D721Med (cell line): Measurements from ENCODE around the gene MARS1.

Source experiments
- DNase-seq: peaks from one replicate; pipeline ENCODE4 v3.0.0; 2011; ENCODE audit warnings: low spot score; ENCODE audit not compliant: insufficient read length
- FAIRE-seq: peaks from 2 replicates; lab custom pipeline; 2011; peaks lifted over from hg19 to GRCh38; lab: Jason Lieb, UNC
- CTCF ChIP-seq: IDR thresholded peaks from 2 replicates; pipeline ENCODE4 v1.5.1; 2012; ENCODE audit warnings: mild to moderate bottlenecking, control low read depth; ENCODE audit not compliant: insufficient read depth; ENCODE audit errors: missing control alignments

Gene MARS1

DNA sequence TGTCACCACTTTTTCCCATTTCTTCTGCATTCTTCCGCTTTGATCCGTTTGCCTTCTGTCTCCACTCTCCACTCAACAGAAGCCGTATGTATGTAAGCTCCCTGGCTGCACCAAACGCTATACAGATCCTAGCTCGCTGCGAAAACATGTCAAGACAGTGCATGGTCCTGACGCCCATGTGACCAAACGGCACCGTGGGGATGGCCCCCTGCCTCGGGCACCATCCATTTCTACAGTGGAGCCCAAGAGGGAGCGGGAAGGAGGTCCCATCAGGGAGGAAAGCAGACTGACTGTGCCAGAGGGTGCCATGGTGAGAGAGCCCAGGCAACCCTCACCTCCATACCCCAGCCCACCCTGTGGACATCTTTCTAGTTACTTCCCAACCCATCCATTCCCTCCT, 20.0 kb upstream of the MARS1 start:
- no peak for FAIRE-seq
- DNase-seq: no peak
- TF ChIP-seq CTCF: no peak

DNA sequence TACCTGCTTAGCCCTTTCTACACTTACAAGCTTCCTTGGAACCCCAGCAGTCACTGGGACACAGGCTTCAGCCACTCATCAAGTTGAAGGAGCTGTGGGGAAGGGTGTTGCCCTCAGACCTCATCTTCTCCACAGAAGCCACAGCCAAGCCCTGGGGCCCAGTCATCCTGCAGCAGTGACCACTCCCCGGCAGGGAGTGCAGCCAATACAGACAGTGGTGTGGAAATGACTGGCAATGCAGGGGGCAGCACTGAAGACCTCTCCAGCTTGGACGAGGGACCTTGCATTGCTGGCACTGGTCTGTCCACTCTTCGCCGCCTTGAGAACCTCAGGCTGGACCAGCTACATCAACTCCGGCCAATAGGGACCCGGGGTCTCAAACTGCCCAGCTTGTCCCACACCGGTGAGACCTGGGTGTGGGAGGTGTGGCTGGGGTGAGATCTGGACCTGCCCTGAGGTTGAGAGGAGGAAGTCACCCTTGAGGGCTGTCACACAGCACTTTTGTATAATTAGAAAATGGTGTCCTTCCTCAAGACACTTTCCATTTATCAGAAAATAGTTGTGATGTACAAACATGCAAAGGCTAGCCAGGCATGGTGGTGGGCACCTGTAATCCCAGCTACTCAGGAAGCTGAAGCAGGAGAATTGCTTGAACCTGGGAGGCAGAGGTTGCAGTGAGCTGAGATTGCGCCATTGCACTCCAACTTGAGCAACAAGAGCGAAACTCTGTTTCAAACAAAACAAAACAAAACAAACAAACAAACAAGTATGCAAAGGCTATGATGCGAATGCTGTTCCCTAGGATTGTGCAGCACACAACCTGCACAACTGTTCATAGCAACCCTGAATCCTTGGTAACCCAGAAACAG, 18.3 kb upstream of the MARS1 start:
- no peak for TF ChIP-seq CTCF
- no peak for FAIRE-seq
- DNase-seq: no peak

DNA sequence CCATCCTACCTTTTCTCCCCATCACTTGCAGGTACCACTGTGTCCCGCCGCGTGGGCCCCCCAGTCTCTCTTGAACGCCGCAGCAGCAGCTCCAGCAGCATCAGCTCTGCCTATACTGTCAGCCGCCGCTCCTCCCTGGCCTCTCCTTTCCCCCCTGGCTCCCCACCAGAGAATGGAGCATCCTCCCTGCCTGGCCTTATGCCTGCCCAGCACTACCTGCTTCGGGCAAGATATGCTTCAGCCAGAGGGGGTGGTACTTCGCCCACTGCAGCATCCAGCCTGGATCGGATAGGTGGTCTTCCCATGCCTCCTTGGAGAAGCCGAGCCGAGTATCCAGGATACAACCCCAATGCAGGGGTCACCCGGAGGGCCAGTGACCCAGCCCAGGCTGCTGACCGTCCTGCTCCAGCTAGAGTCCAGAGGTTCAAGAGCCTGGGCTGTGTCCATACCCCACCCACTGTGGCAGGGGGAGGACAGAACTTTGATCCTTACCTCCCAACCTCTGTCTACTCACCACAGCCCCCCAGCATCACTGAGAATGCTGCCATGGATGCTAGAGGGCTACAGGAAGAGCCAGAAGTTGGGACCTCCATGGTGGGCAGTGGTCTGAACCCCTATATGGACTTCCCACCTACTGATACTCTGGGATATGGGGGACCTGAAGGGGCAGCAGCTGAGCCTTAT, 17.4 kb upstream of the MARS1 start:
- TF ChIP-seq CTCF: no peak
- FAIRE-seq: no peak

DNA sequence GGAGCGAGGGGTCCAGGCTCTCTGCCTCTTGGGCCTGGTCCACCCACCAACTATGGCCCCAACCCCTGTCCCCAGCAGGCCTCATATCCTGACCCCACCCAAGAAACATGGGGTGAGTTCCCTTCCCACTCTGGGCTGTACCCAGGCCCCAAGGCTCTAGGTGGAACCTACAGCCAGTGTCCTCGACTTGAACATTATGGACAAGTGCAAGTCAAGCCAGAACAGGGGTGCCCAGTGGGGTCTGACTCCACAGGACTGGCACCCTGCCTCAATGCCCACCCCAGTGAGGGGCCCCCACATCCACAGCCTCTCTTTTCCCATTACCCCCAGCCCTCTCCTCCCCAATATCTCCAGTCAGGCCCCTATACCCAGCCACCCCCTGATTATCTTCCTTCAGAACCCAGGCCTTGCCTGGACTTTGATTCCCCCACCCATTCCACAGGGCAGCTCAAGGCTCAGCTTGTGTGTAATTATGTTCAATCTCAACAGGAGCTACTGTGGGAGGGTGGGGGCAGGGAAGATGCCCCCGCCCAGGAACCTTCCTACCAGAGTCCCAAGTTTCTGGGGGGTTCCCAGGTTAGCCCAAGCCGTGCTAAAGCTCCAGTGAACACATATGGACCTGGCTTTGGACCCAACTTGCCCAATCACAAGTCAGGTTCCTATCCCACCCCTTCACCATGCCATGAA, 16.8 kb upstream of the MARS1 start:
- no peak for FAIRE-seq
- TF ChIP-seq CTCF: no peak
- no peak for DNase-seq

More for the DNA sequence above, 17.4 kb upstream of the MARS1 start:
- DNase-seq: no peak

- no peak for TF ChIP-seq CTCF
- no peak for DNase-seq
- no peak for FAIRE-seq
Measured at GRCh38 chr12:57471661-57472060, 16.2 kb upstream of the MARS1 start.

DNA sequence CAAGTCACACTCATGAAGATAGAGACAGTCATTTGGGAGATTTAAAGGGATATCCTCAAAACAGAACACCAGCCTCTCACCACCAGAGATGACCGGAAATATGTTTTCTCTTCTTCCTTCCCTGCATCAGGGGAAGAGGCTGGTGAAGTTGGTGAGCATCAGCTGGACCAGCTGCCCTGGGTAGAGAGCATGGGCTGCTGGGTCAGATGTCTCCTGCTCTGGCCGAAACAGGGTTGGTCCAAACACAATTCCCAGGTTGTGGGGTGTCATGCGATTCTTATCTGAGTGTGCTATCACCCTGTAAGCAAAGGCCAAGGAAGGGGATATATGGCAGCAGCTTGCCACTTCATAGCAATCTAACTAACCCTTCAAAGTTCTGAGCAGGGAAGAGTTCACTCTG, 15.5 kb upstream of the MARS1 start:
- no peak for FAIRE-seq
- no peak for DNase-seq
- TF ChIP-seq CTCF: no peak

GRCh38 chr12:57473392-57473791, 14.5 kb upstream of the MARS1 start:
- TF ChIP-seq CTCF: no peak
- FAIRE-seq: no peak

More at GRCh38 chr12:57473392-57473791, 14.5 kb upstream of the MARS1 start:
- no peak for DNase-seq
